HG03045 (cell line): Measurements from ENCODE around the gene CHCHD6.

Experiments used
- ATAC-seq: cut with Tn5 transposase; IDR thresholded peaks from one replicate; pipeline ENCODE4 v1.9.1; 2021; ENCODE audit warnings: mild to moderate bottlenecking, moderate library complexity; ENCODE audit not compliant: unreplicated experiment

Gene CHCHD6

GRCh38 chr3:126955004-126955790, 251.2 kb downstream of the CHCHD6 start:
- peak; percentile 68 for ATAC-seq

GRCh38 chr3:126956361-126956760, 252.3 kb downstream of the CHCHD6 start:
- ATAC-seq, result no peak

GRCh38 chr3:126956866-126957650, 253.0 kb downstream of the CHCHD6 start:
- no peak for ATAC-seq

DNA sequence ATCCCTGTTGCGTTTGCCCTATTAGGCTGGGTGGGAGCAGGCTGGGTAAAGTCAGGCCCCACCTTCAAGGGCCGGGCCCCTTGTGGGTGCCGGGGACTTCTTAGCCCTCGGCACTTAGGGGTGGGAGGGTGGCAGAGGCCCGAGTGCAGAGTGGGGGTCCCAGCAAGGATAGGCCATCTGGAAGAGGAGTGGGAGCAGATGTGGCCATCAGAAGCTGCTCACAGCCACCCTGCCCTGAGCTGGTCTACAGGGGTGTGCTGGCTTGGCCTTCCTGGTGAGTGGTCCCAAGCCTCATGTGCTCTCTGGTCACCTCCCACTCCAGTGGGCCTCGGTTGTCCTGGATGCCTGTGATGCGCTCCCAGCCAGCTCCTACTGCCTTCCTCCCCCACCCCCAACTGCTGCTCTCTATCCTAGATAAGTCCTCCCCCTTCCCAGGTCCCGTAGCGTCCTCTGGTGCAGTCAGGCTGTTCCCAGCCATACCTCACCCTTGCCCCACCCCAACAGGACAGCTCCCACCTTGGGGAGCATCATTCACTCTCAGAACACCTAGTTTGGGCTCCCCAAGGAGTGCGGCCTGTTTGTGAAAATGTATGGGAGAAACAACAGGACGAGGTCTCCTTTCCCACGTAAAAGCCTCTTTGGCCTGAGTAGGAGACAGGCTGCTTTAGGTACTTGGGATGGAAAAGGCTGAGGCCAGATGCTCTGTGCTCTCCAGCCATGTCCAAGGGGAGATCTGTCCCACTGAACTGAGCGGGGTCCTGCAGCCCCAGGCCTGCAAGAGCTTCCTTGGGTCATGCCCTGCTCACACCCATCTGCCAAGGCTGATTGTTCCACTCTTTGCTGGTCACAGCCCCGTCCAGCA, 254.0 kb downstream of the CHCHD6 start:
- no peak for ATAC-seq

- no peak for ATAC-seq
Observed at GRCh38 chr3:126958638-126959085, 254.6 kb downstream of the CHCHD6 start.

- no peak for ATAC-seq
Observed at GRCh38 chr3:126959136-126959920, 255.3 kb downstream of the CHCHD6 start.

DNA sequence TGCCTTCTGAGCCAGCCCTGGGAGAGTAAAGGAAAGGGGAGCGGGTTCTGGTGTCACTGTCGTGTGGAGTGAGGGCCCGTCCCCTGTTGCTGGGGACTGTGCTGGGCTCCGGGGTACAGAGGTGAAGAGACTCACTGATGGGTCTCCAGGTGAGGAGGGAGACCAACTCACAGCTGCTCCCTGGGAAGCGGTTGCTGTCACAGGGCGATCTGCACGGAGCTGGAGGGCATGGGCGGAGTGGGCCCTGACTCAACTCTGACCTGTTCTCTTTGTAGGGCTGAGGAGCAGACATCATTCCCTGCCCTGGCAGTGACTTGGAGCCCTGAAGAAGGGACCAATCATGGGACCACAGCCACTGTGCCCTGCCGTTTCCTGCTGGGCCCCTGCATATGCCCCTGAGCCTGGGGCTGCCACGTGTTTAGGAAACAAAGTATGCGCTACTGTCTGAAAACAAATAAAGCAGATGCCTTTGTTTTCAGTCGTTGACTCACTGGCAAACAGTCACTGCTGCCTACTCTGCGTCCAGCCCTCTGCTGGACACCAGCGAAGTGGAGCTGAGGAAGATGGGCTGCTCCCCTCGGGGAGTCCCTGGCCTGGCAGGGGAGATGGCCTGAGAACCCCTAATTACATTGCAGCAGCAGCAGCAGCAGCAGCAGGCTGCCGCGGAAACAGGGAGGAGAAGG, 256.0 kb downstream of the CHCHD6 start:
- no peak for ATAC-seq

DNA sequence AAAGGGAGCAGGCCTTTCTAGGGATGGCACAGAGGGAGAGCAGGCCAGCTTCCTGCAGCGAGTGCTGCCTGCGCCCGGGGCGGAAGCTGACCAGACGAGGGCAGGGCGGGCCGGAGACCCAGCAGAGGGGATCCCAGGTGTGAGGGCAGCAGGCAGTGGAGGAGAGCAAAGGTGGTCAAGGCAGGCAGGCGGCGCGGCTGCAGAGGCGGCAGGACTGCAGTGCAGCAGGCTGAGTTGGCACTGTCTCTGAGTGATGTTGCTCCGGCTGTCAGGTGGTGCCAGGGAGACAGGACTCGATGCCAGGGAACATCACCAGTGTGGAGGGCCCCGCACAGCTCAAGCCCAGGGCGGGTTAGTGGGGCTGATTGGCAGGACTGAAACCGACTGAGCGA, 256.6 kb downstream of the CHCHD6 start:
- ATAC-seq, result no peak

DNA sequence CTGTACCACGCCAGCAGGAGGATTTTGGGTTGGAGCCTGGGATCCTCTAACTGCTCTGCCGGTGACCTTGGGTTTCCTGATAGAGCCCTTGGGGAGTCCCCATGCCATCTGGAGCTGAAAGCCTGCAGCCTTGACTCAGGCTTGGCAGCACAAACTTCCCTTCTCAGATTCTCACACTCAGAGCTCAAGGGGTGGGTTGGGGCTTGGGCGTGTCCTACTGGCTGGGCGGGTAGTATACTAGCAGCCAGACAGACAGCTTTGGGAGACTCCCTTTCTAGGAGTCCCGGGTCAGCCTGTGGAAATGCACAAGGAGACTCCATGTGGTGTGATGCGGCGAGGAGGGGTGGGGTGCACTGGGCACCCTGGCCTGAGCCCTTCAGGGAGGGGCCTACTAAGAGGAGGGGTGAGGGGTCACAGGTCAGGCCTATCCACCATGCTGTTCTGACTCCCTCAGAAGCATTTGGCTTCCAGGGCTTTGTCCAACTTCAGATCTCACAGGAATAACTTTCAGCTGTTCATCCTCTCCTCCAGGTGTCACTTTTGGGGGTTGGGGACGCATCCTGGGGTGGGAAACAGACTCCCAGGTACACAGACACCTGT, 257.3 kb downstream of the CHCHD6 start:
- peak; percentile 74 for ATAC-seq

- no peak for ATAC-seq
Observed at GRCh38 chr3:126961791-126962461, 257.9 kb downstream of the CHCHD6 start.

GRCh38 chr3:126962756-126963155, 258.7 kb downstream of the CHCHD6 start:
- ATAC-seq, result no peak

DNA sequence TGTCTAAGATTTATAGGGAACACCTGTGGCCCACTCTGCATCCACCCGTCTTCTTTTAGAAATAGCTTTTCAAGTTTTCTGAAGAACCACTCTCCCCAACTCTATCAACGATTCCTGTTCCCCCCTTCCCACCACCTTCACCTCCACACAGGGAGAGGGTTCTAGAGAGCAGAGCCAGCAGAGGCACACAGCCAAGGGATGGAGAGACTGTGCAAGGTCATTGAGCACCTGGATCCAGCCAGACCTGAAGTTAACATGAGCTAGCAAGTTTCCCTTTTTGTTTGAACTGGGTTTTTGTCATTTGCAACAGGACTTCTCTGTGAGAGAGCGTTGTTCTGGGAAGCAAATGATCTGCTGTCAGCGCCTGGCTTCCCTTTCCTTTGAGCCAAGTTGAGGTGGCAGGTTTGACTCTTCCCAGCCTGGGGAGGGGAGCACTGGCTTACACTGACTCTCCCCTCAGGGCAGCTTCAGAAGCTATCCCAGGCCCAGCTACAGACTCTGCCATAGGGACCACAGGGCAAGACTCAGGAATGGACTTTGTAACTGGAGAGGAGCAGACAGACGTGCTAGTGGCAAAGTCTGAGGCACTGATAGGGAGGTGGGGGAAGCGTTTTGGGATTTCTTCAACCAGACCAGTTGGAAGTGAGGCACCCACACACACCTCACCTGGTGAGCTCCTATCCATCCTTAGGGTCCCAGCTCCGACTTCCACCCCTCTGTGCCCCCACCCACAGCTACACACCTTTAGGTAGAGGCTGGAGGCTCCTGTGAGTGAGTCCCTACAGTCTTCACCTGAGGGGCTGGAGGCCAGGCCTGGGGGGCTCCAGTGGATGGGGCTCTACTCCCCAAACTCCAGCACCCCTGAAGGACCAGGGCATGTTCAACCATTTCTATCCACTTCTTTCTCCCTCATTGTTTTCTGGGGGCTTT, 259.5 kb downstream of the CHCHD6 start:
- ATAC-seq, result no peak

- no peak for ATAC-seq
Observed at GRCh38 chr3:126964261-126964660, 260.2 kb downstream of the CHCHD6 start.

GRCh38 chr3:126964950-126965349, 260.9 kb downstream of the CHCHD6 start:
- no peak for ATAC-seq

DNA sequence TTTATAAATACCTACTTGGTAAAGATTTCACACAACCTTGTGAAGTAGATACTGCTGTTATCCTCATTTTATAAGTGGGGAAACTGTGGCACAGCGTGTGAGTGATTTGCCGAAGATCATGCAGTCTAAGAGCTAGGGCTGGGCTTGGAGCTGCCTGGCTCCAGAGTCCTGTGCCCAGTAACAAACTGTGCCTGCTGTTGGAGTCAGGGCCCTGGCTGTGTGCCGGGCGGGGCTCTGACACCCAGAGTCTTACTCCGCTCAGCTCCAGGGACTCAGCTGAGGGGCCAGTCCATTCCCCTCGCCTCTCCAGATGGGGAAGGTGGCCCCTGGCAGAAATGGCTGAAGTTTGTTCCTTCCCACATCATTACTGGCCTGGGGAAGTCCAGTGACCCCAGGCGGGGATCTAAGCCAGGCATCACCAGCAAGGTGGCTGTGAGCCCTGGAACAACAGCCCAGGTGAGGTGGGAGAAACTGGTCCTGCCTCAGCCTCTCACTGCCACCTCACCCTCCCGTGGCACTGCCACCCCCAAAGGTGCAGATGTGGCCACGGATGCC, 261.6 kb downstream of the CHCHD6 start:
- ATAC-seq, result no peak

DNA sequence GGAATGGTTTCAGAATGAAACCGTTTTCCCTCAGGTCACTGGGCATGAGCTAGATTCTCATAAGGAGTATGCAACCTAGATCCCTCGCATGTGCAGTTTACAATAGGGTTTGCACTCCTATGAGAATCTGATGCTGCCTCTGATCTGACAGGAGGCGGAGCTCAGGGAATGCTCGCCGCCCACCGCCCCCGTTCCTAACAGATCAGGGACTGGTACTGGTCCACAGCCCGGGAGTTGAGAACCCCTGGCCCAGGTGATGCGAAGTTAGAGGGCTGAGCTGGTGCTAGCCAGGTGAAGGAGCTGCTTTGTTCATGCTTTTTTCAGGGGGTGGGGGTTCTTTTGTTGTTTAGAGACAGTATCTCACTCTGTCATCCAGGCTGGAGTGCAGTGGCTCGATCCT, 263.3 kb downstream of the CHCHD6 start:
- no peak for ATAC-seq
